HG02884 (cell line): ENCODE data around the gene TRERF1.
"Not testable (repeated sequence)": the region's sequence is repeated elsewhere in the genome, so short reads cannot be mapped to it uniquely, and the experiment has no call there.

ENCODE experiments used
- ATAC-seq: cut with Tn5 transposase; IDR thresholded peaks from one replicate; pipeline ENCODE4 v1.9.1; 2021; ENCODE audit warnings: mild to moderate bottlenecking, moderate library complexity; ENCODE audit not compliant: unreplicated experiment

Gene TRERF1

GRCh38 chr6:42227173-42227850 is 224.4 kb downstream of the TRERF1 start:
- ATAC-seq = no peak

- no peak for ATAC-seq
Observed at GRCh38 chr6:42226645-42227143, 225.0 kb downstream of the TRERF1 start.

DNA sequence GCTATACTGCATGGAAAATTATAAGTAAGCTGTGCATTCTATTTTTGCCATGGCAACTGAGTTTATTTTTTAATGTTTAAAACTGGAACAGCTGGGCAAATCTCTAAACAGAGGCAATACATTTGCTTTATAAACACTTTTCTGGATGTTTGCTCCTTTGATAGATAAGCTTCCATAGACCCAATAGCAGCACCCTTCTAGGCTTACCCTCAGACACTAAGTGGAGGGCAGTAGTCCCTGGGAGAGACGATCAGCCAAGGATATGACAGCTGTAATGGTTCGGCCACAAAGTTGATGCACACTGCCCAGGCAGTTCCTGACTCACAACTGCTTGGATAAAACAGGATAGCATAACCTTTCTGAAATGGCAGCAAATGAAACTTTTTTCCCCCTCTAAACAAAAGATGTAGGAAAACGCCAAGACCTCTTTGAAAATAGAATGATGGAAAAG is 225.5 kb downstream of the TRERF1 start:
- no peak for ATAC-seq

- ATAC-seq = no peak
Observed at GRCh38 chr6:42225419-42225818, 226.3 kb downstream of the TRERF1 start.

GRCh38 chr6:42225029-42225339 is 226.7 kb downstream of the TRERF1 start:
- no peak for ATAC-seq

- peak; percentile 87 for ATAC-seq
Observed at GRCh38 chr6:42224222-42225028, 227.3 kb downstream of the TRERF1 start.

DNA sequence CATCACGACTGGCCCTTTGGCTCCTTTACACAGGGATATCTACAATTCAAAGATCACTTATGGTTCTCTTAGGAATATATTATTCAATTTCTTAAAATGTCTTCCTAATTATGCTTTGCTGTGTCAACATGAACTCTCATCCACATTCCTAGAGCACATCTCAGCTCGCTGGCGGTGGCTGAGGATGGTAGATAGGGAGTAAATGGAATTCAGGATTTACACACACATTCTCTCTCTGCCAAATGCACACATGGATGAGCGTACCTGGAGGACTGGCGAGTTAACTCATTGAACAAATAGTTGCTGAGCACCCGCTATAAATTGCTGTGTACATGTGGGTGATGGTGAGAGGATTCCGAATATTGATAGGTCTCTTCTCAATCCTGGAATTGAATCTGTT is 229.3 kb downstream of the TRERF1 start:
- no peak for ATAC-seq

GRCh38 chr6:42221546-42221945 is 230.2 kb downstream of the TRERF1 start:
- ATAC-seq = no peak

GRCh38 chr6:42220807-42221206 is 230.9 kb downstream of the TRERF1 start:
- ATAC-seq = no peak

DNA sequence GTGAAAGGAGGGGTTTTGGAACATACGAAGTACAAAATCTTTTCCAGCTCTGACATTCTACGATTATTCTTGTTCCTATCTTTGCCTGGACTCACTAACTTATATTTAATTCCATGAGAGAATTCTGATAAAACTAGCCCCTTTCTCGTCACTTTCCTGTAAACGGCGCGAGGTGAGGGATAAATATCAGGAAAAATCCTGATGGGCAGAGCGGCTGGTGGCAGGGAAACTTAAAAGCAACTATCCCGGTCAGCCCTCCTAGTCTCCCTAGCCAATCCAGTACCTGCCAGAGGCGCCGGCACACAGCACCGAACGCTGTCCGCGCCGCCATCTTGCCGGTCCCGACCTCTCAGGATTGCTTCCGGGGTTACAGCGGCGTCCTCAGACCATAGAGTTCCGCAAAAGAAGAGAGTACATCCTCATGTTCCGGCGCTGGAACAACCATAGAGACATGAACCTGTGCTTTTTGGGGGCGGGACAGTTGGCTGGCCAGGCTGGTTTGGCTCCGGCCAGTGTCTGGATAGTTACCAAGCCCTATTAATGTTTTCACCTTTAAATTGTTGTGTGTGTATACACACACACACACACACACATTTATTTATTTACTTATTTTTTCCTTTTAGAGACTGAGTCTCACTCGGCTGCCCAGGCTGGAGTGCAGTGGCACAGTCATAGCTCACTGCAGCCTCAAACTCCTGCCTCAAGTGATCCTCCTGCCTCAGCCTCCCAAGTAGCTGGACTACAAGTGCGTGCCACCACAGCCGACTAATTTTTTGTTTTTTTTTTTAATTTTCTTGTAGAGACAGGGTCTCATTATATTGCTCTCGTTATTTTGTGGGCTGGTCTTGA is 234.0 kb downstream of the TRERF1 start, which contains the start of gene MRPS10:
Gene MRPS10 (minus strand): TSS at position 343 of the 849 bp plus-strand sequence. CDS start 12 bp downstream, at position 331.
- peak; percentile 94 for ATAC-seq

GRCh38 chr6:42217157-42217518 is 234.6 kb downstream of the TRERF1 start:
- no peak for ATAC-seq

DNA sequence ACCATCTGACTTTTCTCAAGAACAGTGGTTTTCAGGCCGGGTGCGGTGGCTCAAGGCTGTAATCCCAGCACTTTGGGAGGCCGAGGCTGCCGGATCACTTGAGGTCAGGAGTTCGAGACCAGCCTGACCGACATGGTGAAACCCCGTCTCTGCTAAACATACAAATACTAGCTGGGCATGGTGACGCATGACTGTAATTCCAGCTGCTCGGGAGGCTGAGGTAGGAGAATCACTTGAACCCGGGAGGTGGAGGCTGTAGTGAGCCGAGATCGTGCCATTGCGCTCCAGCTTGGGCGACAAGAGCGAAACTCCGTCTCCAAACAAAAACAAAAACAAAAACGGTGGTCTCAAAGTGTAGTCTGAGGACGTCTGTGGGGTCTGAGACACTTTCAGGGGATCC is 235.2 kb downstream of the TRERF1 start:
- not testable (repeated sequence) for ATAC-seq

GRCh38 chr6:42212442-42212841 is 239.3 kb downstream of the TRERF1 start:
- ATAC-seq = no peak

- ATAC-seq = no peak
Observed at GRCh38 chr6:42211726-42212125, 240.0 kb downstream of the TRERF1 start.

GRCh38 chr6:42210551-42210950 is 241.2 kb downstream of the TRERF1 start:
- no peak for ATAC-seq

DNA sequence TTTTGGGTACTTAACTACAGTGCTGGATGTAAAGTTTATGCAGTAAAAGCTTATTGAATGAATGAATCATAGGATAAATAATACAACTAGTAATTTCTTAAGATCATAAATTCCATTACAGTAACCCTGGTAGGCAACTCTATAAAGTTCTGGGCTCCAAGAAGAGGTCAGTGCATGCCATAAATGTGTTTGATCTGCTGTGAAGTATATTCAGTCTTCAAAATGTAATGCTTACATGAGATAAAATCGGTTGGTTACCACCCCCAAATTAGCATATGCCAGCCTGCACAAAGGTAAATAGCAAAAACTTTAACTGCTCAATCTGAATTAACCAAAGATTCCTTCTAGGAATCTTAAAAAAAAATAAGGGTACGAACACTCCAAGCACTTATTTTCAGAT is 244.2 kb downstream of the TRERF1 start:
- not testable (repeated sequence) for ATAC-seq

DNA sequence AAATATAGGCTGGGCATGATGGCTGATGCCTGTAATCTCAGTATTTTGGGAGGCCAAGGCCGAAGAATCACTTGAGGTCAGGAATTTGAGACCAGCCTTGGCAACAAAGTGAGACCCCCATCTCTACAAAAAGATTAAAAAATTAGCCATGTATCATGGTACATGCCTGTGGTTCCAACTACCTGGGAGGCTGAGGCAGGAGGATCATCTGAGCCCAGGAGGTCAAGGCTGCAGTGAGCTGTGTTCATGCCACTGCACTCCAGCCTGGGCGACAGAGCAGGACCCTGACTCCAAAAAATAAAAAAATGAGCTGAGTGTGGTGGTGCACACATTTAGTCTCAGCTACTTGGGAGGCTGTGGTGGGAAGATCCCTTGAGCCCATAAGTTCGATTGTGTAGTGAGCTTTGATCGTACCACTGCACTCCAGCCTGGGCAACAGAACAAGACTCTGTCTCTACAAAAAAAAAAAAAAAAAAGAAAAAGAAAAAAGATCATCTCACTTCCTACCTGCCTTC is 246.9 kb downstream of the TRERF1 start:
- no peak for ATAC-seq

GRCh38 chr6:42203183-42203582 is 248.5 kb downstream of the TRERF1 start:
- ATAC-seq = no peak

GRCh38 chr6:42202131-42202915 is 249.4 kb downstream of the TRERF1 start:
- not testable (repeated sequence) for ATAC-seq

- ATAC-seq = no peak
Observed at GRCh38 chr6:42201382-42201781, 250.3 kb downstream of the TRERF1 start.
